HepG2 (cell line): ENCODE measurements around the gene CSTPP1. TPM values are rescaled to one million over a fixed set of nuclear protein-coding genes. Genes with fewer than 3 reads are reported as not detected.

ENCODE experiments used
- HNF4A ChIP-seq: sonication (generic); formaldehyde crosslinking; IDR thresholded peaks from 2 replicates; pipeline ENCODE4 v1.4.0; 2020; ENCODE audit warnings: missing genetic modification reagents
- NCOR1 ChIP-seq: fragments of 200-600 bp; sonication (generic); IDR thresholded peaks from 2 replicates; pipeline ENCODE4 v1.7.0; 2017; ENCODE audit warnings: antibody characterized with exemption, low read length, borderline replicate concordance
- PHF8 ChIP-seq: sonication (generic); formaldehyde crosslinking; IDR thresholded peaks from 2 replicates; pipeline ENCODE4 v1.5.0; 2020; ENCODE audit warnings: missing genetic modification reagents
- POLR2A ChIP-seq, 2 experiments: IDR thresholded peaks; 2 replicates each; pipeline ENCODE4 v1.6.1; 2011; ENCODE audit warnings: low read depth in 2 of 2, low read length in 2 of 2, mild to moderate bottlenecking in 1 of 2, moderate library complexity in 1 of 2; ENCODE audit not compliant: insufficient read depth in 1 of 2
- POLR2AphosphoS5 ChIP-seq: IDR thresholded peaks from 2 replicates; pipeline ENCODE4 v1.6.1; 2012; ENCODE audit warnings: low read depth, low read length
- SAP130 ChIP-seq: IDR thresholded peaks from 2 replicates; pipeline ENCODE4 v1.6.1; 2016; ENCODE audit warnings: low read depth
- TBX2 ChIP-seq: sonication (generic); formaldehyde crosslinking; IDR thresholded peaks from 2 replicates; pipeline ENCODE4 v1.5.0; 2020; ENCODE audit warnings: missing genetic modification reagents, mild to moderate bottlenecking, borderline replicate concordance
- ZBTB7B ChIP-seq: sonication (generic); formaldehyde crosslinking; IDR thresholded peaks from 2 replicates; pipeline ENCODE4 v1.4.0; 2020; ENCODE audit warnings: missing genetic modification reagents
- polyA plus RNA-seq, 8 experiments: library from polyadenylated mRNA; depleted of rRNA in 3 of 8; stranded (reverse) in 7 of 8; unstranded in 1 of 8; fragments of >200 nt; fragmentation: Illumina TruSeq in 4 of 8; extraction: Trizol in 4 of 8; gene quantifications; 2 replicates each; pipeline versions ENCODE4 v1.2.1 to v1.2.3, GENCODE V29; 2011 to 2016; ENCODE audit warnings: low read depth in 4 of 8, missing spikeins in 1 of 8, mixed read lengths in 1 of 8; ENCODE audit not compliant: insufficient read depth in 1 of 8
- total RNA-seq, 5 experiments: library from RNA; depleted of rRNA; stranded (reverse); fragments of >200 nt; fragmentation: Illumina TruSeq; extraction: Trizol; gene quantifications; 2 replicates each; pipeline ENCODE4 v1.2.3, GENCODE V29; 2016; ENCODE audit warnings: low read depth in 1 of 5
- TF ChIP-seq, protein P1 (sequence below): sonication (generic); formaldehyde crosslinking; IDR thresholded peaks from 2 replicates; pipeline ENCODE4 v1.4.0; 2020; ENCODE audit warnings: missing genetic modification reagents, borderline replicate concordance
- TF ChIP-seq, protein P2 (sequence below): sonication (generic); formaldehyde crosslinking; IDR thresholded peaks from 2 replicates; pipeline ENCODE4 v1.8.1; 2023; ENCODE audit warnings: mild to moderate bottlenecking, moderate library complexity, missing genetic modification reagents
- TF ChIP-seq, protein P3 (sequence below): sonication (generic); formaldehyde crosslinking; IDR thresholded peaks from 2 replicates; pipeline ENCODE4 v1.4.0; 2020; ENCODE audit warnings: missing genetic modification reagents, borderline replicate concordance
- TF ChIP-seq, protein P4 (sequence below): sonication (generic); formaldehyde crosslinking; IDR thresholded peaks from 2 replicates; pipeline ENCODE4 v1.4.0; 2020; ENCODE audit warnings: missing genetic modification reagents
- TF ChIP-seq, protein P5 (sequence below): IDR thresholded peaks from 2 replicates; pipeline ENCODE4 v1.4.0; 2020; ENCODE audit warnings: mild to moderate bottlenecking, missing genetic modification reagents

Gene CSTPP1
- total and polyA plus RNA-seq, 2 of the 13 experiments (the other 11 are each of a cell fraction or from before 2014, with no cell fraction given) = 12.3 to 14.6 TPM

DNA sequence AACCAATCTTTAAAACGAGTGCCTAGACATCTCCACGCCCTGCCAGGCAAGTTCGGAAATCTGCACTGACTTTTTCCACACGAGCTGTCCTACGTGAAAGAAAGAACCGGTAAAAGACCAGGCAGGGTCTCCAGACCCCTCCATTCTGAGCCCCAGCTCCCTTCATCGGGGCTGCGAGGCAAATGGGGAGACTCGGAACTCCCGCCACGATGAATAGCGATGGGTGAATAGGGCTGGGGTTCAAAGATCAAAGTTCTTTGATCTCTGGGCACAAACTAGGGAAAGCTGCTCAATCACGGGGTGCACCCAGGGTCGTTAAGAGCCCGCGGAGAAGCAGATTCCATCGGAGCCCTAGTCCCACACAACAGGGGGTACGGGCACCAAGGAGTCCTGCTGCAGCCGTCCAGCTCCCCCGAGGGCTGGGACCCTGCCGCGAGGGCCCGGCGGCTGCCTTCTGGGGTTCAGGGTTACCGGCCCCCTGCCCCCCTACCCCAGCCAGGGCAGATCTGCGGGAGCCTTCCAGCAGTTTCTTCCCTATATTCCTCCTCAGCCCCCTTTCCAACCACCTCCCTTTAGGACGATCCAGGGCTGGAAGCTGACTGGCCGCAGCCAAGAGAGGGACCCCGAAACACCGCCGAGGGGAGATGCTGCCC lies 19.3 kb upstream of the CSTPP1 start (continued):
- TF ChIP-seq, protein P1, sequence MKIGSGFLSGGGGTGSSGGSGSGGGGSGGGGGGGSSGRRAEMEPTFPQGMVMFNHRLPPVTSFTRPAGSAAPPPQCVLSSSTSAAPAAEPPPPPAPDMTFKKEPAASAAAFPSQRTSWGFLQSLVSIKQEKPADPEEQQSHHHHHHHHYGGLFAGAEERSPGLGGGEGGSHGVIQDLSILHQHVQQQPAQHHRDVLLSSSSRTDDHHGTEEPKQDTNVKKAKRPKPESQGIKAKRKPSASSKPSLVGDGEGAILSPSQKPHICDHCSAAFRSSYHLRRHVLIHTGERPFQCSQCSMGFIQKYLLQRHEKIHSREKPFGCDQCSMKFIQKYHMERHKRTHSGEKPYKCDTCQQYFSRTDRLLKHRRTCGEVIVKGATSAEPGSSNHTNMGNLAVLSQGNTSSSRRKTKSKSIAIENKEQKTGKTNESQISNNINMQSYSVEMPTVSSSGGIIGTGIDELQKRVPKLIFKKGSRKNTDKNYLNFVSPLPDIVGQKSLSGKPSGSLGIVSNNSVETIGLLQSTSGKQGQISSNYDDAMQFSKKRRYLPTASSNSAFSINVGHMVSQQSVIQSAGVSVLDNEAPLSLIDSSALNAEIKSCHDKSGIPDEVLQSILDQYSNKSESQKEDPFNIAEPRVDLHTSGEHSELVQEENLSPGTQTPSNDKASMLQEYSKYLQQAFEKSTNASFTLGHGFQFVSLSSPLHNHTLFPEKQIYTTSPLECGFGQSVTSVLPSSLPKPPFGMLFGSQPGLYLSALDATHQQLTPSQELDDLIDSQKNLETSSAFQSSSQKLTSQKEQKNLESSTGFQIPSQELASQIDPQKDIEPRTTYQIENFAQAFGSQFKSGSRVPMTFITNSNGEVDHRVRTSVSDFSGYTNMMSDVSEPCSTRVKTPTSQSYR (CRISPR knock-in tag) = no peak
- TF ChIP-seq PHF8 (CRISPR knock-in tag) = peak; percentile 7; the same call in 1 of the 2 replicates
- TF ChIP-seq, protein P2, sequence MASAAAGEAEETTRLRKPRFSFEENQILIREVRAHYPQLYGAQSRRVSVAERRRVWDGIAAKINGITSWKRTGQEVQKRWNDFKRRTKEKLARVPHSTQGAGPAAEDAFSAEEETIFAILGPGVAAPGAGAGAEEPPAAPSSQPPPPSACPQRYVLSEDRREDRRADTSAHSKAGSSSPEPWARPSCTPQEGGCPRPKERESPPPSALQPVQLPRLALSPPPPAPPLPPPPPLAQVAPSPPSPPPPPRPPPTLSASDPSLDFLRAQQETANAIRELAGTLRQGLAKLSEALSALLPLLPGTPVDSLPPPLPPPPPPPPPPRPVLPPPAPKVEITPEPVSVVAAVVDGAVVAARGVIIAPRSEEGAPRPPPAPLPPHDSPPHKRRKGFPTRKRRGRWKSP (CRISPR knock-in tag) = 0 out of 2 replicates have a peak, but pooled peaks have one; percentile 29
- TF ChIP-seq, protein P3, sequence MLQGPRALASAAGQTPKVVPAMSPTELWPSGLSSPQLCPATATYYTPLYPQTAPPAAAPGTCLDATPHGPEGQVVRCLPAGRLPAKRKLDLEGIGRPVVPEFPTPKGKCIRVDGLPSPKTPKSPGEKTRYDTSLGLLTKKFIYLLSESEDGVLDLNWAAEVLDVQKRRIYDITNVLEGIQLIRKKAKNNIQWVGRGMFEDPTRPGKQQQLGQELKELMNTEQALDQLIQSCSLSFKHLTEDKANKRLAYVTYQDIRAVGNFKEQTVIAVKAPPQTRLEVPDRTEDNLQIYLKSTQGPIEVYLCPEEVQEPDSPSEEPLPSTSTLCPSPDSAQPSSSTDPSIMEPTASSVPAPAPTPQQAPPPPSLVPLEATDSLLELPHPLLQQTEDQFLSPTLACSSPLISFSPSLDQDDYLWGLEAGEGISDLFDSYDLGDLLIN (CRISPR knock-in tag) = no peak
- peak; percentile 50 for TF ChIP-seq SAP130 (CRISPR knock-in tag)
- TF ChIP-seq ZBTB7B (CRISPR knock-in tag) = peak; percentile 34; the same call in 1 of the 2 replicates
- TF ChIP-seq, protein P4, sequence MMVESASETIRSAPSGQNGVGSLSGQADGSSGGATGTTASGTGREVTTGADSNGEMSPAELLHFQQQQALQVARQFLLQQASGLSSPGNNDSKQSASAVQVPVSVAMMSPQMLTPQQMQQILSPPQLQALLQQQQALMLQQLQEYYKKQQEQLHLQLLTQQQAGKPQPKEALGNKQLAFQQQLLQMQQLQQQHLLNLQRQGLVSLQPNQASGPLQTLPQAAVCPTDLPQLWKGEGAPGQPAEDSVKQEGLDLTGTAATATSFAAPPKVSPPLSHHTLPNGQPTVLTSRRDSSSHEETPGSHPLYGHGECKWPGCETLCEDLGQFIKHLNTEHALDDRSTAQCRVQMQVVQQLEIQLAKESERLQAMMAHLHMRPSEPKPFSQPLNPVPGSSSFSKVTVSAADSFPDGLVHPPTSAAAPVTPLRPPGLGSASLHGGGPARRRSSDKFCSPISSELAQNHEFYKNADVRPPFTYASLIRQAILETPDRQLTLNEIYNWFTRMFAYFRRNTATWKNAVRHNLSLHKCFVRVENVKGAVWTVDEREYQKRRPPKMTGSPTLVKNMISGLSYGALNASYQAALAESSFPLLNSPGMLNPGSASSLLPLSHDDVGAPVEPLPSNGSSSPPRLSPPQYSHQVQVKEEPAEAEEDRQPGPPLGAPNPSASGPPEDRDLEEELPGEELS = 0 out of 2 replicates have a peak, but pooled peaks have one; percentile 15
- TF ChIP-seq POLR2AphosphoS5 = peak; percentile 64; the same call in 1 of the 2 replicates
- TF ChIP-seq, protein P5, sequence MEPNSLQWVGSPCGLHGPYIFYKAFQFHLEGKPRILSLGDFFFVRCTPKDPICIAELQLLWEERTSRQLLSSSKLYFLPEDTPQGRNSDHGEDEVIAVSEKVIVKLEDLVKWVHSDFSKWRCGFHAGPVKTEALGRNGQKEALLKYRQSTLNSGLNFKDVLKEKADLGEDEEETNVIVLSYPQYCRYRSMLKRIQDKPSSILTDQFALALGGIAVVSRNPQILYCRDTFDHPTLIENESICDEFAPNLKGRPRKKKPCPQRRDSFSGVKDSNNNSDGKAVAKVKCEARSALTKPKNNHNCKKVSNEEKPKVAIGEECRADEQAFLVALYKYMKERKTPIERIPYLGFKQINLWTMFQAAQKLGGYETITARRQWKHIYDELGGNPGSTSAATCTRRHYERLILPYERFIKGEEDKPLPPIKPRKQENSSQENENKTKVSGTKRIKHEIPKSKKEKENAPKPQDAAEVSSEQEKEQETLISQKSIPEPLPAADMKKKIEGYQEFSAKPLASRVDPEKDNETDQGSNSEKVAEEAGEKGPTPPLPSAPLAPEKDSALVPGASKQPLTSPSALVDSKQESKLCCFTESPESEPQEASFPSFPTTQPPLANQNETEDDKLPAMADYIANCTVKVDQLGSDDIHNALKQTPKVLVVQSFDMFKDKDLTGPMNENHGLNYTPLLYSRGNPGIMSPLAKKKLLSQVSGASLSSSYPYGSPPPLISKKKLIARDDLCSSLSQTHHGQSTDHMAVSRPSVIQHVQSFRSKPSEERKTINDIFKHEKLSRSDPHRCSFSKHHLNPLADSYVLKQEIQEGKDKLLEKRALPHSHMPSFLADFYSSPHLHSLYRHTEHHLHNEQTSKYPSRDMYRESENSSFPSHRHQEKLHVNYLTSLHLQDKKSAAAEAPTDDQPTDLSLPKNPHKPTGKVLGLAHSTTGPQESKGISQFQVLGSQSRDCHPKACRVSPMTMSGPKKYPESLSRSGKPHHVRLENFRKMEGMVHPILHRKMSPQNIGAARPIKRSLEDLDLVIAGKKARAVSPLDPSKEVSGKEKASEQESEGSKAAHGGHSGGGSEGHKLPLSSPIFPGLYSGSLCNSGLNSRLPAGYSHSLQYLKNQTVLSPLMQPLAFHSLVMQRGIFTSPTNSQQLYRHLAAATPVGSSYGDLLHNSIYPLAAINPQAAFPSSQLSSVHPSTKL (CRISPR knock-in tag) = peak; percentile 9; the same call in 1 of the 2 replicates
- peak; percentile 79 for TF ChIP-seq NCOR1
- peak; percentile 92 for TF ChIP-seq HNF4A (CRISPR knock-in tag)
- peak; percentile 34 to 74; a peak in 2 of 4 replicates for TF ChIP-seq POLR2A (IDR thresholded peaks at IDR 0.05; ENCODE audit: insufficient read depth in 1 of 2, low read depth in 2 of 2, low read length in 2 of 2)
- peak; percentile 44; the same call in 1 of the 2 replicates for TF ChIP-seq TBX2
